H7 (cell line): ENCODE measurements around the gene AKAP6. TPM values are rescaled to one million over a fixed set of nuclear protein-coding genes. Genes with fewer than 3 reads are reported as not detected.

Source experiments
- DNase-seq: peaks from one replicate; pipeline ENCODE4 v3.0.0; 2012
- H3K27me3 ChIP-seq: 2 replicates; pipeline ENCODE4 v1.6.0; 2011; ENCODE audit warnings: mild to moderate bottlenecking, low read length; ENCODE audit not compliant: control insufficient read depth, insufficient read depth
- H3K36me3 ChIP-seq: replicated peaks from 2 replicates; pipeline ENCODE4 v1.5.1; 2011; ENCODE audit warnings: low read length; ENCODE audit not compliant: control insufficient read depth, insufficient read depth
- H3K4me3 ChIP-seq: 2 replicates; pipeline ENCODE4 v1.5.1; 2011; ENCODE audit warnings: low read depth, mild to moderate bottlenecking, control low read depth, low read length, moderate library complexity; ENCODE audit not compliant: insufficient read depth
- total RNA-seq: library from RNA; depleted of rRNA; stranded (reverse); fragments of >200 nt; shearing (Covaris generic); gene quantifications from 2 replicates; pipeline ENCODE4 v1.2.3, GENCODE V29; 2014

AKAP6 gene
- total RNA-seq, 1 experiment from 2014 or later: 0.28 TPM

- H3K4me3 ChIP-seq: no peak overlapping the region
- DNase-seq: peak; percentile 25
- no peaks in the 10 kb centered on the region for H3K36me3 ChIP-seq
- no peaks in the 10 kb centered on the region for H3K27me3 ChIP-seq
These were observed 381.9 kb downstream of the AKAP6 start for GRCh38 chr14:32710731-32711680.

GRCh38 chr14:32713856-32714255, 384.8 kb downstream of the AKAP6 start:
- H3K27me3 ChIP-seq: no peaks in the 10 kb centered on the region
- no peak for DNase-seq
- no peaks in the 10 kb centered on the region for H3K36me3 ChIP-seq
- no peak overlapping the region for H3K4me3 ChIP-seq

GRCh38 chr14:32719601-32720000, 390.5 kb downstream of the AKAP6 start:
- Histone ChIP-seq H3K36me3 (no peaks in the 10 kb centered on the region), H3K27me3 (no peaks in the 10 kb centered on the region), H3K4me3 (no peak overlapping the region)
- DNase-seq: no peak

- H3K27me3 ChIP-seq: no peaks in the 10 kb centered on the region
- no peak overlapping the region for H3K4me3 ChIP-seq
- DNase-seq: no peak
- H3K36me3 ChIP-seq: no peaks in the 10 kb centered on the region
These were observed 391.8 kb downstream of the AKAP6 start for GRCh38 chr14:32720927-32721326.

- H3K36me3 ChIP-seq: no peaks in the 10 kb centered on the region
- H3K27me3 ChIP-seq: no peaks in the 10 kb centered on the region
- H3K4me3 ChIP-seq: no peak overlapping the region
- no peak for DNase-seq
These were observed 393.6 kb downstream of the AKAP6 start for GRCh38 chr14:32722631-32723183.

GRCh38 chr14:32724867-32725471, 395.9 kb downstream of the AKAP6 start:
- Histone ChIP-seq H3K27me3 (no peaks in the 10 kb centered on the region), H3K4me3 (no peak overlapping the region), H3K36me3 (no peaks in the 10 kb centered on the region)
- DNase-seq: no peak

- no peak for DNase-seq
- H3K36me3 ChIP-seq: no peaks in the 10 kb centered on the region
- H3K4me3 ChIP-seq: no peak overlapping the region
- H3K27me3 ChIP-seq: no peaks in the 10 kb centered on the region
These were observed 397.4 kb downstream of the AKAP6 start for GRCh38 chr14:32726516-32726915.

GRCh38 chr14:32727832-32728231, 398.7 kb downstream of the AKAP6 start:
- H3K27me3 ChIP-seq: no peaks in the 10 kb centered on the region

GRCh38 chr14:32728526-32728925, 399.4 kb downstream of the AKAP6 start:
- no peaks in the 10 kb centered on the region for H3K36me3 ChIP-seq
- DNase-seq: no peak
- H3K4me3 ChIP-seq: no peak overlapping the region
- no peaks in the 10 kb centered on the region for H3K27me3 ChIP-seq

More at GRCh38 chr14:32727832-32728231, 398.7 kb downstream of the AKAP6 start:
- Histone ChIP-seq H3K36me3 (no peaks in the 10 kb centered on the region), H3K4me3 (no peak overlapping the region)
- DNase-seq: no peak

GRCh38 chr14:32728976-32729375, 399.9 kb downstream of the AKAP6 start:
- DNase-seq: no peak
- H3K4me3 ChIP-seq: no peak overlapping the region
- no peaks in the 10 kb centered on the region for H3K27me3 ChIP-seq
- no peaks in the 10 kb centered on the region for H3K36me3 ChIP-seq

- Histone ChIP-seq H3K36me3 (no peaks in the 10 kb centered on the region), H3K4me3 (no peak overlapping the region), H3K27me3 (no peaks in the 10 kb centered on the region)
- DNase-seq: no peak
These were observed 402.2 kb downstream of the AKAP6 start for GRCh38 chr14:32731249-32731648.

- Histone ChIP-seq H3K4me3 (no peak overlapping the region), H3K36me3 (no peaks in the 10 kb centered on the region), H3K27me3 (no peaks in the 10 kb centered on the region)
- DNase-seq: no peak
These were observed 403.9 kb downstream of the AKAP6 start for GRCh38 chr14:32733015-32733414.

- no peak for DNase-seq
- no peaks in the 10 kb centered on the region for H3K36me3 ChIP-seq
- no peaks in the 10 kb centered on the region for H3K27me3 ChIP-seq
- H3K4me3 ChIP-seq: no peak overlapping the region
These were observed 405.2 kb downstream of the AKAP6 start for GRCh38 chr14:32734261-32734660.

GRCh38 chr14:32737621-32738020, 408.5 kb downstream of the AKAP6 start:
- DNase-seq: no peak
- H3K27me3 ChIP-seq: no peaks in the 10 kb centered on the region
- H3K4me3 ChIP-seq: no peak overlapping the region
- no peaks in the 10 kb centered on the region for H3K36me3 ChIP-seq
